HepG2 (cell line): ENCODE measurements around the gene FKBP8. TPM values are rescaled to one million over a fixed set of nuclear protein-coding genes. Genes with fewer than 3 reads are reported as not detected.

Source experiments
- ATAC-seq: fragments of 200-7000 bp; cut with Tn5 transposase; 3 replicates; pipeline ENCODE4 v1.9.1; 2020; ENCODE audit warnings: mild to moderate bottlenecking, moderate library complexity
- BruUV-seq: library from RNA; stranded (reverse); fragments of 400-500 nt; replicated peaks from 2 replicates; lab custom pipeline; 2021; lab: Mats Ljungman, UMichigan
- CTCF ChIA-PET: fragments of 300-600 bp; formaldehyde crosslinking; extraction: SDS; loops from one replicate; lab custom pipeline; 2021; ENCODE audit warnings: low total read pairs, inconsistent platforms, low intra/inter-chr PET ratio; lab: Yijun Ruan, JAX
- POLR2A ChIA-PET: fragments of 350-600 bp; sonication (Branson Sonifier 250); formaldehyde crosslinking; loops from one replicate; lab custom pipeline; 2020; ENCODE audit warnings: antibody characterized with exemption, inconsistent platforms; lab: Yijun Ruan, JAX
- DNase-seq: peaks from one replicate; pipeline ENCODE4 v3.0.0-alpha.2; 2015; ENCODE audit warnings: low spot score
- FAIRE-seq: peaks from 3 replicates; lab custom pipeline; 2011; peaks lifted over from hg19 to GRCh38; lab: Jason Lieb, UNC
- H2AFZ ChIP-seq: one replicate; pipeline ENCODE4 v1.6.1; 2011; ENCODE audit warnings: low read length, inconsistent platforms
- H3K27ac ChIP-seq: fragments of 300-600 bp; 3 replicates; pipeline ENCODE4 v1.8.0; 2011; ENCODE audit warnings: mixed run types, mild to moderate bottlenecking, mixed read lengths, low read length, inconsistent platforms; ENCODE audit not compliant: insufficient read depth; ENCODE audit errors: extremely low read length
- H3K27me3 ChIP-seq, 2 experiments: fragments of 200-600 bp in 1 of 2; 2 replicates in 1 of 2; 3 replicates in 1 of 2; pipeline versions ENCODE4 v1.6.0 to v1.8.0; 2011; ENCODE audit warnings: low read length in 2 of 2, mild to moderate bottlenecking in 2 of 2, moderate library complexity in 2 of 2, inconsistent platforms in 1 of 2; ENCODE audit not compliant: insufficient read depth in 2 of 2, control insufficient read depth in 1 of 2
- H3K36me3 ChIP-seq, 2 experiments: fragments of 200-600 bp in 1 of 2; replicated peaks in 1 of 2; 2 replicates in 1 of 2; 3 replicates in 1 of 2; pipeline versions ENCODE4 v1.5.1 to v1.8.0; 2011; ENCODE audit warnings: low read length in 2 of 2, inconsistent platforms in 1 of 2; ENCODE audit not compliant: insufficient read depth in 2 of 2, control insufficient read depth in 1 of 2
- H3K4me1 ChIP-seq: 2 replicates; pipeline ENCODE4 v1.5.1; 2012; ENCODE audit warnings: low read length, inconsistent platforms; ENCODE audit not compliant: insufficient read depth
- H3K4me2 ChIP-seq: 2 replicates; pipeline ENCODE4 v1.6.0; 2011; ENCODE audit warnings: low read depth, low read length, inconsistent platforms
- H3K4me3 ChIP-seq, 3 experiments: fragments of 200-600 bp in 1 of 3; sonication (generic), shearing (Covaris generic) in 1 of 3; replicated peaks in 1 of 3; 2 replicates each; pipeline ENCODE4 v1.5.1; 2011 to 2016; ENCODE audit warnings: low read length in 3 of 3, inconsistent platforms in 2 of 3, low read depth in 2 of 3, mild to moderate bottlenecking in 2 of 3, control low read depth in 1 of 3, mixed read lengths in 1 of 3; ENCODE audit not compliant: insufficient read depth in 1 of 3
- H3K79me2 ChIP-seq: one replicate; pipeline ENCODE4 v1.6.1; 2011; ENCODE audit warnings: low read length, inconsistent platforms; ENCODE audit not compliant: insufficient read depth
- H3K9ac ChIP-seq: 2 replicates; pipeline ENCODE4 v1.6.0; 2011; ENCODE audit warnings: mild to moderate bottlenecking, low read depth, low read length, inconsistent platforms; ENCODE audit not compliant: insufficient read depth
- H3K9me3 ChIP-seq: 2 replicates; pipeline ENCODE4 v1.5.1; 2012; ENCODE audit warnings: mild to moderate bottlenecking, low read length
- H4K20me1 ChIP-seq: 2 replicates; pipeline ENCODE4 v1.6.0; 2011; ENCODE audit warnings: inconsistent platforms, mild to moderate bottlenecking, low read length, moderate library complexity; ENCODE audit not compliant: insufficient read depth
- CTCF ChIP-seq: sonication (generic); formaldehyde crosslinking; IDR thresholded peaks from 2 replicates; pipeline ENCODE4 v1.5.0; 2020; ENCODE audit warnings: mild to moderate bottlenecking, missing genetic modification reagents, moderate library complexity
- TEF ChIP-seq: sonication (generic); formaldehyde crosslinking; IDR thresholded peaks from 2 replicates; pipeline ENCODE4 v1.5.0; 2020; ENCODE audit warnings: missing genetic modification reagents
- ZNF687 ChIP-seq: sonication (generic); formaldehyde crosslinking; IDR thresholded peaks from 2 replicates; pipeline ENCODE4 v1.5.1; 2020; ENCODE audit warnings: mild to moderate bottlenecking, missing genetic modification reagents, moderate library complexity
- WGBS: methylation state at CpG from one replicate; pipeline ENCODE4 v1.1.6; 2017; ENCODE audit warnings: low lambda C conversion rate; 5-methylcytosine and 5-hydroxymethylcytosine counted together
- in situ Hi-C: cut with HindIII; loops from 2 replicates; pipeline ENCODE4 v1.10.0; 2017; ENCODE audit warnings: low pct_unique_long_range_greater_than_20kb; ENCODE audit not compliant: extremely low pct_ligation_motif_present
- intact Hi-C: fragments of 100-400 bp; cut with micrococcal nuclease; formaldehyde crosslinking; loops from one replicate; pipeline ENCODE4 v1.10.0; 2022; ENCODE audit not compliant: unreplicated experiment
- polyA plus RNA-seq, 8 experiments: library from polyadenylated mRNA; depleted of rRNA in 3 of 8; stranded (reverse) in 7 of 8; unstranded in 1 of 8; fragments of >200 nt; fragmentation: Illumina TruSeq in 4 of 8; extraction: Trizol in 4 of 8; gene quantifications; 2 replicates each; pipeline versions ENCODE4 v1.2.1 to v1.2.3, GENCODE V29; 2011 to 2016; ENCODE audit warnings: low read depth in 4 of 8, missing spikeins in 1 of 8, mixed read lengths in 1 of 8; ENCODE audit not compliant: insufficient read depth in 1 of 8
- total RNA-seq, 5 experiments: library from RNA; depleted of rRNA; stranded (reverse); fragments of >200 nt; fragmentation: Illumina TruSeq; extraction: Trizol; gene quantifications; 2 replicates each; pipeline ENCODE4 v1.2.3, GENCODE V29; 2016; ENCODE audit warnings: low read depth in 1 of 5

FKBP8 gene
- total and polyA plus RNA-seq, 2 of the 13 experiments (the other 11 are each of a cell fraction or from before 2014, with no cell fraction given): 81.7 to 93.9 TPM

GRCh38 chr19:18484992-18485391, 58.4 kb downstream of the FKBP8 start:
- BruUV-seq: no TSS peak
- 100% methylated on average over 3 of the region's 5 CpGs for WGBS
- POLR2A ChIA-PET: interaction anchor here (0.7 to 1.1 kb wide), 2 partner anchors 9 to 103 kb away, joined by 3 read pairs; no protein-coding TSS in a partner anchor
- peaks cover 56% of the 10 kb centered on the region for H4K20me1 ChIP-seq
- H3K4me1 ChIP-seq: peaks cover 64% of the 10 kb centered on the region
- FAIRE-seq (no peak), DNase-seq (no peak), ATAC-seq (no peak; the same call in 2 of the 3 replicates)
- CTCF ChIA-PET: no interaction called here
- H2AFZ ChIP-seq: no peak overlapping the region
- no peaks in the 10 kb centered on the region for H3K9me3 ChIP-seq
- H3K4me2 ChIP-seq: no peak overlapping the region
- no peaks in the 10 kb centered on the region for H3K27me3 ChIP-seq
- no peak overlapping the region for H3K27ac ChIP-seq
- peaks cover 0 to 1% of the 10 kb centered on the region in 2 experiments; a peak in 2 of 5 replicates for H3K36me3 ChIP-seq
- H3K9ac ChIP-seq: 0 out of 2 replicates have a peak overlapping the region, but pooled peaks have one; percentile 27
- H3K79me2 ChIP-seq: peaks cover 81% of the 10 kb centered on the region
- in situ Hi-C loops: no loop called here
- peak; percentile 23 for TF ChIP-seq ZNF687 (CRISPR knock-in tag)
- TF ChIP-seq TEF (CRISPR knock-in tag): no peak
- TF ChIP-seq CTCF: peak; percentile 26; the same call in 1 of the 2 replicates
- intact Hi-C loops: loop anchor here (5.0 kb wide), 1 partner anchor 37 kb away; the partner anchor contains the start of gene ELL
- H3K4me3 ChIP-seq: no peak overlapping the region
